Endothelial cell of umbilical vein (primary cell): ENCODE data around the gene BCAS3. TPM values are rescaled to one million over a fixed set of nuclear protein-coding genes. Genes with fewer than 3 reads are reported as not detected.
A peak's percentile ranks its signal among the peaks of the same experiment; 100 is the strongest.

Experiments
- BruUV-seq: library from RNA; stranded (reverse); fragments of 400-500 nt; replicated peaks from 2 replicates; lab custom pipeline; 2021; lab: Mats Ljungman, UMichigan
- CTCF ChIA-PET: fragments of 300-600, 350-600 bp; sonication (Branson Sonifier 250); formaldehyde crosslinking; loops from one replicate; lab custom pipeline; 2021; ENCODE audit warnings: antibody characterized with exemption, inconsistent platforms; lab: Charles Lee
- POLR2A ChIA-PET: fragments of 300-600, 350-600 bp; sonication (Branson Sonifier 250); formaldehyde crosslinking; loops from one replicate; lab custom pipeline; 2021; ENCODE audit warnings: antibody characterized with exemption, inconsistent platforms; lab: Charles Lee
- DNase-seq: peaks from one replicate; pipeline ENCODE4 v3.0.0-alpha.2; 2011; ENCODE audit warnings: low read depth, low spot score
- FAIRE-seq: peaks from 2 replicates; lab custom pipeline; 2011; peaks lifted over from hg19 to GRCh38; lab: Jason Lieb, UNC
- H2AFZ ChIP-seq: 2 replicates; pipeline ENCODE4 v1.6.0; 2012; ENCODE audit warnings: low read depth, low read length, control low read depth, inconsistent platforms
- H3K27ac ChIP-seq: 2 replicates; pipeline ENCODE4 v1.5.1; 2011; ENCODE audit warnings: low read depth, mild to moderate bottlenecking, control low read depth, low read length, moderate library complexity; ENCODE audit not compliant: insufficient read depth
- H3K27me3 ChIP-seq, 2 experiments: 2 replicates each; pipeline versions ENCODE4 v1.6.0 to v1.6.1; 2011; ENCODE audit warnings: low read length in 2 of 2, mixed read lengths in 1 of 2; ENCODE audit not compliant: control insufficient read depth in 2 of 2, insufficient read depth in 2 of 2
- H3K36me3 ChIP-seq, 2 experiments: 2 replicates in 1 of 2; 3 replicates in 1 of 2; pipeline ENCODE4 v1.5.1; 2011; ENCODE audit warnings: low read length in 2 of 2, mild to moderate bottlenecking in 1 of 2, moderate library complexity in 1 of 2; ENCODE audit not compliant: control insufficient read depth in 2 of 2, insufficient read depth in 2 of 2; ENCODE audit errors: extremely low read depth in 1 of 2
- H3K4me1 ChIP-seq: 3 replicates; pipeline ENCODE4 v1.5.1; 2011; ENCODE audit warnings: mild to moderate bottlenecking, low read length; ENCODE audit not compliant: control insufficient read depth, insufficient read depth; ENCODE audit errors: extremely low read depth
- H3K4me2 ChIP-seq: 2 replicates; pipeline ENCODE4 v1.6.1; 2011; ENCODE audit warnings: low read length, control low read depth, mixed read lengths; ENCODE audit not compliant: insufficient read depth
- H3K4me3 ChIP-seq, 3 experiments: fragments of 200-600 bp in 1 of 3; sonication (generic), shearing (Covaris generic) in 1 of 3; replicated peaks in 1 of 3; 2 replicates each; pipeline ENCODE4 v1.5.1; 2011 to 2016; ENCODE audit warnings: control low read depth in 3 of 3, low read length in 3 of 3, mild to moderate bottlenecking in 2 of 3, inconsistent platforms in 1 of 3, low read depth in 1 of 3, moderate library complexity in 1 of 3; ENCODE audit not compliant: insufficient read depth in 1 of 3
- H3K79me2 ChIP-seq: 2 replicates; pipeline ENCODE4 v1.6.0; 2012; ENCODE audit warnings: low read length, inconsistent platforms; ENCODE audit not compliant: control insufficient read depth, insufficient read depth
- H3K9ac ChIP-seq: replicated peaks from 2 replicates; pipeline ENCODE3; 2011; ENCODE audit warnings: low read length, control low read depth; ENCODE audit not compliant: insufficient read depth; ENCODE audit errors: extremely low read depth
- H3K9me1 ChIP-seq: replicated peaks from 3 replicates; pipeline ENCODE4 v1.6.0; 2011; ENCODE audit warnings: mild to moderate bottlenecking, low read length; ENCODE audit not compliant: control insufficient read depth, insufficient read depth; ENCODE audit errors: extremely low read depth
- H3K9me3 ChIP-seq: replicated peaks from 2 replicates; pipeline ENCODE4 v1.5.1; 2012; ENCODE audit warnings: low read length, inconsistent platforms; ENCODE audit not compliant: control insufficient read depth, insufficient read depth
- H4K20me1 ChIP-seq: replicated peaks from 2 replicates; pipeline ENCODE3; 2011; ENCODE audit warnings: mild to moderate bottlenecking, low read length; ENCODE audit not compliant: control insufficient read depth, insufficient read depth; ENCODE audit errors: extremely low read depth
- CTCF ChIP-seq, 2 donors: IDR thresholded peaks; 1 replicate in 1 of 2; 2 replicates in 1 of 2; pipeline ENCODE4 v1.5.1; 2011; ENCODE audit warnings: low read length in 2 of 2, mild to moderate bottlenecking in 2 of 2, moderate library complexity in 2 of 2, control low read depth in 1 of 2, inconsistent platforms in 1 of 2, low read depth in 1 of 2; ENCODE audit not compliant: insufficient read depth in 1 of 2; ENCODE audit errors: extremely low read depth in 1 of 2
- EZH2 ChIP-seq: IDR thresholded peaks from 2 replicates; pipeline ENCODE4 v1.6.1; 2012; ENCODE audit warnings: borderline replicate concordance, low read depth, mild to moderate bottlenecking, moderate library complexity, low read length, inconsistent platforms; ENCODE audit not compliant: severe bottlenecking
- FOS ChIP-seq: IDR thresholded peaks from 2 replicates; pipeline ENCODE4 v1.6.1; 2011; ENCODE audit warnings: mild to moderate bottlenecking, low read length, moderate library complexity, borderline replicate concordance; ENCODE audit not compliant: insufficient read depth
- GATA2 ChIP-seq: IDR thresholded peaks from 2 replicates; pipeline ENCODE4 v1.7.0; 2011; ENCODE audit warnings: low read depth, mild to moderate bottlenecking, moderate library complexity, mixed read lengths, low read length; ENCODE audit not compliant: insufficient read length, insufficient read depth
- JUN ChIP-seq: IDR thresholded peaks from 2 replicates; pipeline ENCODE4 v1.6.1; 2011; ENCODE audit warnings: borderline replicate concordance, low read depth; ENCODE audit not compliant: insufficient read length, insufficient read depth
- MYC ChIP-seq: IDR thresholded peaks from one replicate; pipeline ENCODE4 v1.6.1; 2011; ENCODE audit warnings: mild to moderate bottlenecking, low read depth, low read length
- POLR2A ChIP-seq: IDR thresholded peaks from 2 replicates; pipeline ENCODE4 v1.6.1; 2012; ENCODE audit warnings: low read depth, mild to moderate bottlenecking, control low read depth, low read length
- dilution Hi-C: fragments of 300-500 bp; cut with MboI; formaldehyde crosslinking; loops from one replicate; pipeline ENCODE4 v1.15.0; 2019; ENCODE audit warnings: low sequenced_read_pairs; ENCODE audit not compliant: extremely low pct_ligation_motif_present
- intact Hi-C: fragments of 100-400 bp; cut with micrococcal nuclease; formaldehyde crosslinking; loops from one replicate; pipeline ENCODE4 v1.10.0; 2022
- polyA plus RNA-seq, 4 experiments: library from polyadenylated mRNA; depleted of rRNA in 3 of 4; stranded (reverse) in 3 of 4; unstranded in 1 of 4; fragments of >200 nt; gene quantifications; 2 replicates each; pipeline versions ENCODE4 v1.2.1 to v1.2.3, GENCODE V29; 2011 to 2012; ENCODE audit warnings: missing spikeins in 1 of 4
- total RNA-seq: library from RNA; stranded (reverse); gene quantifications from 2 replicates; pipeline ENCODE4 v1.2.3, GENCODE V29; 2021
- TF ChIP-seq, protein P1 (sequence below): IDR thresholded peaks from 2 replicates; pipeline ENCODE4 v1.6.1; 2011; ENCODE audit not compliant: insufficient read depth, insufficient read length

Gene BCAS3
- total and polyA plus RNA-seq, 2 donors (not counting 3 experiments of a cell fraction or from before 2014, with no cell fraction given) = 8.2 to 16.0 TPM

DNA sequence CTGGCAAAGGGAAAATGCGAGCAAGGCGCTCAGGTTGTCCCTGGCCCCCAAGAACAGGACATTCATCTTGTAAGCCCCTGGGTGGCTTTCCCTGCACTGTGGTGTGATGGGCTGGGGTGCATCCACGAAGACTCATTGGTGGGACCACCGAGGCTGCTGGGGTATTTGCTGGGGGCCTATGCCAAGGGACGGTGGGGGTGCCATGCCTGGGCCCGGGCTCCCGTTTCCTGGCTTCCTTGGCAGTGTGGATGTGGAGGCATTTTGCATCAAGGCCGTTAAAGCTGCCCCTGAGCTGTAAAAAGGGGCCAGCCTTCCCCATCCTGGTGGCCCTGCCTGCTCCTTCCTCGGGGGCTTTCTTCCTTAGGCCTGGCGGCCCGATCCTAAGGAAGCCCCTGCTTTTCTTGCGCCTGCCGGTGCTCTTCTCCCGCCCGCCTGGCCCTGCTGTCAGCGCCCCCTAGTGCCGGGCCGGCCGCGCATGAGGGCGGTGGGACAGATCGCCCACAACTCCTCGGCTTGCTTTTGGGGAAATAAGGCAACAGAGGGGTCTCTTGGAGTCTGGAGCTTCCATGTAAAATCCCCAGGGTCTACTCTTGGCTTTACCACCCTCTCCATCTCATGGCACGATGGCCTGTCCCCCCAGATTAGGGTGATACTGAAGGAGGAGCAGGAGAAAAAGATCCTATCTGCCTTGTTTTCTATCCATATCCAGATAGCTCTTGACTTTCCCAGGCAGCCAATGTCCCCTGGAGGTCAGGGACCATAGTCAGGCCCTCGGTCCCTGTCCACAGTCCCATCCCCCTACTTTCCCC is 712.2 kb downstream of the BCAS3 start:
- dilution Hi-C loops (no loop called here), intact Hi-C loops (loop anchor here (1.0 kb wide), 3 partner anchors 388 to 670 kb away; no protein-coding TSS in a partner anchor)
- Histone ChIP-seq H3K9ac (no peak overlapping the region), H3K9me1 (no peaks in the 10 kb centered on the region), H3K79me2 (no peaks in the 10 kb centered on the region), H3K36me3 (no peaks in the 10 kb centered on the region), H3K4me1 (no peaks in the 10 kb centered on the region), H3K4me3 (no peak overlapping the region), H3K9me3 (no peaks in the 10 kb centered on the region), H3K27me3 (peaks cover 7% of the 10 kb centered on the region in 2 experiments), H4K20me1 (no peaks in the 10 kb centered on the region), H2AFZ (no peak overlapping the region), H3K4me2 (no peak overlapping the region), H3K27ac (no peak overlapping the region)
- ChIA-PET POLR2A (no interaction called here), CTCF (interaction anchor here (0.6 to 1.8 kb wide), 7 partner anchors 386 to 670 kb away, joined by 3 to 8 read pairs (median 4); no protein-coding TSS in a partner anchor)
- FAIRE-seq = no peak
- no TSS peak for BruUV-seq
- peak; percentile 39 for DNase-seq
- TF ChIP-seq CTCF (IDR thresholded peaks at IDR 0.05; ENCODE audit: extremely low read depth in 1 of 2, insufficient read depth in 1 of 2, low read depth in 1 of 2, low read length in 2 of 2) = peak; percentile 93 to 94
- no peak for TF ChIP-seq POLR2A

- no TSS peak for BruUV-seq
- dilution Hi-C loops (no loop called here), intact Hi-C loops (loop anchor here (1.0 kb wide), 2 partner anchors 388 to 419 kb away; no protein-coding TSS in a partner anchor)
- ChIA-PET POLR2A (no interaction called here), CTCF (interaction anchor here (0.6 to 1.8 kb wide), 5 partner anchors 387 to 670 kb away, joined by 3 to 7 read pairs (median 3); no protein-coding TSS in a partner anchor)
- Histone ChIP-seq H3K4me3 (no peak overlapping the region), H4K20me1 (no peaks in the 10 kb centered on the region), H2AFZ (no peak overlapping the region), H3K36me3 (no peaks in the 10 kb centered on the region), H3K9me1 (no peaks in the 10 kb centered on the region), H3K9me3 (no peaks in the 10 kb centered on the region), H3K4me1 (no peaks in the 10 kb centered on the region), H3K27me3 (peaks cover 12 to 13% of the 10 kb centered on the region in 2 experiments), H3K4me2 (no peak overlapping the region), H3K9ac (no peak overlapping the region), H3K27ac (no peak overlapping the region), H3K79me2 (no peaks in the 10 kb centered on the region)
- DNase-seq (no peak), FAIRE-seq (no peak)
- TF ChIP-seq POLR2A = no peak
- TF ChIP-seq MYC = no peak
- TF ChIP-seq FOS = no peak
- no peak for TF ChIP-seq CTCF (IDR thresholded peaks at IDR 0.05; ENCODE audit: extremely low read depth in 1 of 2, insufficient read depth in 1 of 2, low read depth in 1 of 2, low read length in 2 of 2)
- no peak for TF ChIP-seq EZH2
- TF ChIP-seq GATA2 = no peak
- TF ChIP-seq JUN = no peak
- TF ChIP-seq, protein P1, sequence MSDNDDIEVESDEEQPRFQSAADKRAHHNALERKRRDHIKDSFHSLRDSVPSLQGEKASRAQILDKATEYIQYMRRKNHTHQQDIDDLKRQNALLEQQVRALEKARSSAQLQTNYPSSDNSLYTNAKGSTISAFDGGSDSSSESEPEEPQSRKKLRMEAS = no peak
These were observed 712.8 kb downstream of the BCAS3 start for GRCh38 chr17:61390479-61390791.
